HepG2 (cell line): ENCODE results near the gene DRAP1.

Source experiments
- CCDC6 ChIP-seq: sonication (generic); formaldehyde crosslinking; IDR thresholded peaks from 2 replicates; pipeline ENCODE4 v1.8.1; 2022; ENCODE audit warnings: mild to moderate bottlenecking, missing genetic modification reagents, moderate library complexity
- CEBPZ ChIP-seq: IDR thresholded peaks from 2 replicates; pipeline ENCODE4 v1.6.1; 2012; ENCODE audit warnings: low read length, improper control_type of control experiment
- HOXA9 ChIP-seq: sonication (generic); formaldehyde crosslinking; IDR thresholded peaks from 2 replicates; pipeline ENCODE4 v1.8.1; 2022; ENCODE audit warnings: missing genetic modification reagents, mild to moderate bottlenecking, moderate library complexity, borderline replicate concordance
- JUND ChIP-seq: sonication (generic); formaldehyde crosslinking; IDR thresholded peaks from 2 replicates; pipeline ENCODE4 v1.8.0; 2022; ENCODE audit warnings: mild to moderate bottlenecking, missing genetic modification reagents
- MAZ ChIP-seq, 2 experiments: sonication (generic) in 1 of 2; formaldehyde crosslinking in 1 of 2; IDR thresholded peaks; 2 replicates each; pipeline versions ENCODE4 v1.5.0 to v1.6.1; 2012 to 2020; ENCODE audit warnings: low read depth in 2 of 2, mild to moderate bottlenecking in 2 of 2, borderline replicate concordance in 1 of 2, improper control_type of control experiment in 1 of 2, low read length in 1 of 2, missing genetic modification reagents in 1 of 2, moderate library complexity in 1 of 2
- POLR2A ChIP-seq, 2 experiments: IDR thresholded peaks; 2 replicates each; pipeline ENCODE4 v1.6.1; 2011; ENCODE audit warnings: low read depth in 2 of 2, low read length in 2 of 2, mild to moderate bottlenecking in 1 of 2, moderate library complexity in 1 of 2; ENCODE audit not compliant: insufficient read depth in 1 of 2
- REST ChIP-seq, 2 experiments: IDR thresholded peaks; 2 replicates each; pipeline ENCODE4 v1.6.1; 2011 to 2012; ENCODE audit warnings: low read length in 2 of 2, borderline replicate concordance in 1 of 2, low read depth in 1 of 2, mild to moderate bottlenecking in 1 of 2, moderate library complexity in 1 of 2
- SIN3A ChIP-seq: IDR thresholded peaks from 2 replicates; pipeline ENCODE4 v1.6.1; 2011; ENCODE audit warnings: low read depth, mild to moderate bottlenecking, control low read depth, low read length, borderline replicate concordance
- YEATS4 ChIP-seq: sonication (generic); formaldehyde crosslinking; IDR thresholded peaks from 2 replicates; pipeline ENCODE4 v1.4.0; 2020; ENCODE audit warnings: missing genetic modification reagents, borderline replicate concordance
- ZMYM4 ChIP-seq: sonication (generic); formaldehyde crosslinking; IDR thresholded peaks from 2 replicates; pipeline ENCODE4 v1.8.1; 2023; ENCODE audit warnings: mild to moderate bottlenecking, missing genetic modification reagents
- ZNF207 ChIP-seq: fragments of 450-650 bp; IDR thresholded peaks from 2 replicates; pipeline ENCODE4 v1.6.1; 2016; ENCODE audit warnings: antibody characterized with exemption, borderline replicate concordance
- ZNF253 ChIP-seq: sonication (generic); formaldehyde crosslinking; IDR thresholded peaks from 2 replicates; pipeline ENCODE4 v1.8.0; 2022; ENCODE audit warnings: mild to moderate bottlenecking, missing genetic modification reagents, borderline replicate concordance

GRCh38 chr11:65882120-65883057 lies 36.8 kb upstream of the DRAP1 start:
- TF ChIP-seq CEBPZ = no peak
- no peak for TF ChIP-seq ZMYM4 (CRISPR knock-in tag)
- no peak for TF ChIP-seq POLR2A (IDR thresholded peaks at IDR 0.05; ENCODE audit: insufficient read depth in 1 of 2, low read depth in 2 of 2, low read length in 2 of 2)
- TF ChIP-seq YEATS4 (CRISPR knock-in tag) = no peak
- no peak for TF ChIP-seq REST (IDR thresholded peaks at IDR 0.05; ENCODE audit: borderline replicate concordance in 1 of 2, low read depth in 1 of 2, low read length in 2 of 2)
- TF ChIP-seq CCDC6 = no peak
- no peak for TF ChIP-seq SIN3A
- TF ChIP-seq ZNF253 (CRISPR knock-in tag) = no peak
- TF ChIP-seq MAZ (IDR thresholded peaks at IDR 0.05; ENCODE audit: borderline replicate concordance, low read depth, low read length) = no peak
- no peak for TF ChIP-seq MAZ (CRISPR knock-in tag; IDR thresholded peaks at IDR 0.05; ENCODE audit: low read depth)
- no peak for TF ChIP-seq HOXA9 (CRISPR knock-in tag)
- TF ChIP-seq JUND (CRISPR knock-in tag) = no peak
- TF ChIP-seq ZNF207 = no peak
